HG03103 (cell line): Measurements from ENCODE around the gene DSTN.
A peak's percentile ranks its signal among the peaks of the same experiment; 100 is the strongest.

Experiments
- ATAC-seq: cut with Tn5 transposase; IDR thresholded peaks from one replicate; pipeline ENCODE4 v1.9.1; 2021; ENCODE audit warnings: low read depth; ENCODE audit not compliant: unreplicated experiment

DSTN gene

GRCh38 chr20:17543531-17544131, 26.2 kb upstream of the DSTN start:
- ATAC-seq = no peak

DNA sequence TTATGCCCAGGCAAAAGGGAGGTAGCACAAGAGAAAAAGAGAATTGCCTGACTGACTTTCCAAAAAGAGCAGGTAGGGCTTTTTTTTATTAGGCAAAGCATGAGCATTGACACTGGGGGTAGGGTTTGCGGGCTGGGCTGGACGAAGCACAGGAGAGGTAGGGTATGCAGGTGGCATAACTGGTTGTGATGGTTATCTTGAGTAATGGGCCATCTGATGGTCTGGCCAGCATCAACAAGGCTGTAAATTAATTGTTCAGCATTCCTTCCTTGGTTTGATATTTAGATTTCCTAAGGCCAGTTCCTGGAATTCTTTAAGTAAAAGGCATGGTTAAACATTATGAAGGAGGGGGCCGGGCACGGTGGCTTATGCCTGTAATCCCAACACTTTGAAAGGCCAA, 24.7 kb upstream of the DSTN start:
- ATAC-seq = no peak

GRCh38 chr20:17549131-17549530, 20.7 kb upstream of the DSTN start:
- ATAC-seq = no peak

- ATAC-seq = no peak
These were observed 14.8 kb upstream of the DSTN start for GRCh38 chr20:17555106-17555505.

DNA sequence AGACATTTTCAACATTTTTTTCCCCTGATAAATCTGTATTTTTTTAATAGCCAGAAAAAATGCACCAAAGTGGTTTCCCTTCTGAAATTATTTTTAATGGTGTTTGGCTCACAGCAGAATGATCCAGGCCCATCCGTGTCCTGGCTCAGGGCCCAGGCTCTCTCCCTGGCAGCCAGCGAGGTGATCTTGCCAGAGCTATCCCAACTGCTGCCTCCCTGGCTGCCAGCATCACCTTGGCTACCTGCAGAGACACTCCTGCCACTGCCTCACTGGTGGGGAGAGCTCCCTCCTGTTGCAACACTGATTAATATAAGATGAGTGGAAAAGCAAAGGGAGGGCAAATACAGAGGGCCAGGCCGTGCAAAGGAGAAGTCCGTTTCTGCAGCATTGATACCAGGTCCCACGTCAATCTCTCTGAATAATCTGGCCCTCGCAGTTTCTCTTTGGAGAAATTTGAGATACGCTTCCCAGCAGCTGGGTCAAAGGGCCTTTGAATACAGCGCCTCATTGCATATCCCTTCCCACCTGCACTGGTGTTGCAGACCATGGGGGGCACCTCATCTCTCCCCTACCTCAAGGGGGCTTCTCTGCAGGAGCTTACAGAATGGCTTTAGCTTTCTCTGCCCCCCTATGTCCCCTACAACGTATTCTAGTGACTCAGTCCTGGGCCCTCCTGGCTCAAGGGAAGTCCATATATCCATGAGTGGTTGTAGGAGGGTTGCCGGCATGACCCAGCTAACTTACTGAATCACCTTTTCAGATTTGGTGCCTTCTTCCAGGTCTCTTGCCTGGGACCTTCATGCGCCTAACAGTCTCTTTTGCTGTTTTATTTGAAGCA, 12.8 kb upstream of the DSTN start:
- no peak for ATAC-seq

DNA sequence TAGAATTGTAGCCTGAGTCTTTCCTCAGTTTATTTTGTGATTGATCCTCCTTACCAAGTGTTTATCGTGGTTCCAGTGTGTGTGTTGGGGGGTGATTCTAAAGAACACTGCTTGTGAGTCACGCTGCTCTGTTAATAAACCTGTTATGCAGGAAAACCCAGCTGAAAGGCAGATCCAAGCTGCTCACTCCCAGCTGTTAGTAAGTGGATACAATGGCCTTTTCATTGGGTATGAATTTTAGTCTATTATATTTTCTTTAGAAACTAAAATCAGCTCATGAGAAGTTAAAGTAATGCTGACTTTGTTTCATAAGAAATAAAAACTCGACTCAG, 12.2 kb upstream of the DSTN start:
- no peak for ATAC-seq

- ATAC-seq = no peak
These were observed 11.5 kb upstream of the DSTN start for GRCh38 chr20:17558154-17558940.

DNA sequence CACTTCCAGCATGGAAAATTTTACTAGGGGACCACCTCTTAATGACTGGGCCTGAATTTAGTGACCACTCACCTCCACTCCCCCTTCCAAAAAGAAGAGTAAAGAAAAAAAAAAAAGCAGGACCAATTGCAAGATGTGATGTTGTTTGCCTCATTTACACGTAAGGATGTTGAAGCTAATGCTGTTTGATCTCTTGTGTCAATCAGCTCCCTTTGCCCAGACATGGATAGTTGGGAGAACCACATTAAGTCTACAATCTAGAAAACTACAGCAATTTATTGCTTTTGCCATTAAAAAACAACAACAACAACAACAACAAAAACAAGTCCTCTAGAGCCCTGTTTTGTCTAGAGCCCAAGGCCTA, 11.0 kb upstream of the DSTN start:
- ATAC-seq = no peak

DNA sequence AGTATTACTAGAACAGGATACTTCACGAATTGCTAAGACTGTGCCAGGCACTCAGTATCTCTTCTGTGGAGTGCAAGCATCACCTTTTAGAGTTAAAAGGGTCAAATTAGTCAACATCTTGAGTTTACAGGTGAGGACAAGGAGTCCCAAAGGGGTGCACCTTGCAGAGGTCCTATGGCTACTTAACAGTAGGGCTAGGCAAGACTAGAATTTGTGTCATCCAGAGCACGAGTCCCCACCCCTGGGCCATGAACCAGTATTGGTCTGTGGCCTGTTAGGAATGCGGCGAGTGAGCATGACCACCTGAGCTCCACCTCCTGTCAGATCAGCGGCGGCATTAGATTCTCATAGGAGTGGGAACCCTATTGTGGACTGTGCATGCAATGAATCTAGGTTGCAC, 10.5 kb upstream of the DSTN start:
- no peak for ATAC-seq

- no peak for ATAC-seq
These were observed 9.4 kb upstream of the DSTN start for GRCh38 chr20:17560344-17561074.

- no peak for ATAC-seq
These were observed 7.0 kb upstream of the DSTN start for GRCh38 chr20:17562804-17563305.

DNA sequence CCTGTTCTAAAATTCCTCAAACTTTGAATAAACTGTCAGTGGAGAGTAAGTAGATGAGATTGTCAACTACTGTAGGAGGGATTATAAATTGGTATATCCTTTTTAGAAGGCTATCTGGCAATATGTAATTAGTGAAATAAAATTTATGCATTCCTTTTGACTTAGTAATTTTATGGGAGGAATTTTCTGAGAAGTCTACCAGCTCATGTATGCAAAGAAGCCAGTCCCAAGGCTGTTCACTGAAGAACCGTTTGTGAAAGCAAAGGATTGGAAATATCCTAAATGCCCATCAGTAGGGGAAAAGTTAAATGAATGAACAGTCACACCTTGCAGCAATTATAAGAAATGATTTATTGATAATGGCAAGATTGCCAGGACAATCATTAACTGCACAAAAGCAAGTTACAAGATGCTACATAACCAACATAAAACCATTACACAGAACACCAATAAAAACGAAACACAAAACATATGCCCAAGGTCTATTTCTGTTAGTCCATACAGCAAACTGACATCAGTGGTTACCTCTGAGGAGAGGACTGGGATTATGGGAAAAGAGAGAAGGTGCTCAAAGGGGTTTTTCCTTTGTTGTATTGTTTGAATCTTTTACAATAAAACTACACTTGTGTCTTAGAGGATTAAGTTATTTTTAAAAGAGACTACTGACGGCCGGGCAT, 4.6 kb upstream of the DSTN start:
- ATAC-seq = no peak

DNA sequence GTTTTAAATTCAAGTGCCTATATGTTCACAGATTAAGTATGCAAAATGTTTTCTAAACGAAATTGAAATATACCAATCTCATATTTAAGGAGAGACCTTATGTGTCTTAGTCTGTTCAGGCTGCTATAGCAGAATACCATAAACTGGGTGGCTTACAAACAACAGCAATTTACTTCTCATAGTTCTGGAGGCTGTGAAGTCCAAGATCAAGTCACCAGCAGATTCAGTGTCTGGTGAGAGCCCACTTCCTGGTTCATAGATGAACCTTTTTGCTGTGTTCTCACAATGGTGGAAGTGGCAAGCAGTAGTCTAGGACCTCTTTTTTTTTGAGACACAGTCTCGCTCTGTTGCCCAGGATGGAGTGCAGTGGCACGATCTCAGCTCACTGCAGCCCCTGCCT, 3.5 kb upstream of the DSTN start:
- ATAC-seq = no peak

DNA sequence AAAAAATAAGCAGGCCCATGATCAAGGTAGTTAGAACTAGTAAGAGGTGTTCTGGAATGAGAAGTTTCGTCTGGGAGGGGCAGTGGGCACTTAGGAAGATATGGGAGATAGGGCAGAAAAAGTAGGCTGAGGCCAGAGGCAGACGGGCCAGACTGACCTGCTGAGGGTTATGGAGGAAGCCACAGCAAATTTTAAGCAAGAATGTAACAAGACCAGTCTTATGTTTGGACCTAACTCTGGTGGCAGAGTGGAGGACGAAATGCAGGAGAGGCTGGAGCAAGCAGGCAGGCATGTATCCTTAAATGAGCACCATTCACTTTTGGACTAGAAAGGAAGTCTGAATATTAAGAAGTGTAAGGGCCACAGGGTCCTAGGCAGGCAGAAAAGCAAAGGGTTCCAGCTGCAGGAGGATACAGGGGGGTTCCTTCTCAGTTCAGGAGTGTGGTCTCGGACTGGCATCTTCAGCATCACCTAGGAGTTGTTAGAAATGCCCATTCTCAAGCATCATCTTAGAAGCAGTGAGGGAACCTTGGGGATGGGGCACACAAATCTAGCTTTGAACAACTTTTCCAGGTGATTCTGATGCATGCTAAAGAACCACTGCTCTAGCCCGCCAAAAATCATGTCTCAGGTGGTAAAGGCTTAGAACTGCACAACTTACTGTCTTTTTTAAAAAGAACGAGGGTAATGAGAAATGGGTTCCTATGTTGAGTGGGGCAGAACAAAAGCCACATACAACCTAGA, 1.7 kb upstream of the DSTN start:
- ATAC-seq = no peak

GRCh38 chr20:17568972-17569521, 828 bp upstream of the DSTN start:
- ATAC-seq = no peak

DNA sequence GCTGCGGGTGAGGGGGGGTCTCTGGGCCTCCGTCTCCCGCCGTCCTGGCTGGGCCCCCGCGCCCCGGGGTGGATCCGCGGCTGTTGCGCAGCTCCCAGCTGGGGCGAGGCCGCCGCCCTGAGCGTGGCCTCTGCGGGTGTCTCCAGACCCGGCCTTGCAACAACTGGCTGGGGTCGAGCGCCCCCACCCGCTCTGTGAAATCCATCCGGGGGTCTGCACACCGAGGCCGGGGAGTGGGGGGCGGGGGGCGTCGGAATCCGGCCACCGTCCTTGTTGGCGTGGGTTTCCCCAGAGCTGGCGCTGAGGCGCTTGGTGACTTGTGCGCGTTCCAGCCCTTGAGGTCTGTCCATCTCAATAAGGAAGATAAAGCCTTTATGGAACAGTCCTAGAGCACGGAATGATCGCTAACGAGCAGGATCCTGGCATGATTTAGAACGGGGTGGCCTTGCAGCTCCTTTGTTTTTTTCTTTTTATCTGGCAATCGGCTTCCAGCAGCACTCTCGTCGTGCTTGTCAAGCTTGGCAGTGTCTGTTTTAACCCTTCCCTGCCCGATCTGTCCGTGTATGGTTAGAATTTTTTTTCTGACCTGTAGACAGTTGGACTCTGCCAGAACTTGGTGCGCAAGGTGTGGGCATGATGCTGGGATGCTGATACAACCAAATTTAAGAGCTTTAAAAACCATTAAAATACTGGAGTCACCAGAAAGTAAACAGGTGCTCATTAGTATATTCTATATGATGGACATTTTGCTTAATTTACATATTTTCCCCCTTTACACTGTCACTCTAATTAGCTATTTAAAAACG, 675 bp downstream of the DSTN start:
- ATAC-seq = peak; percentile 27

GRCh38 chr20:17571153-17571527, 1.3 kb downstream of the DSTN start:
- ATAC-seq = no peak

- ATAC-seq = no peak
These were observed 2.3 kb downstream of the DSTN start for GRCh38 chr20:17572034-17572638.
